ENCODE data around the gene CDH6.
"Not testable (repeated sequence)": the region's sequence is repeated elsewhere in the genome, so short reads cannot be mapped to it uniquely, and the experiment has no call there.

Gene CDH6

GRCh38 chr5:31355337-31355736 is 161.9 kb downstream of the CDH6 start:
- DNase-seq, result no peak
- in situ Hi-C loops (cut with HindIII; ENCODE audit: low pct_ligation_motif_present, low pct_unique_long_range_greater_than_20kb, low sequenced_read_pairs), result no loop called here

- in situ Hi-C loops (cut with HindIII; ENCODE audit: low pct_ligation_motif_present, low pct_unique_long_range_greater_than_20kb, low sequenced_read_pairs), result no loop called here
Observed at GRCh38 chr5:31357038-31357437, 163.6 kb downstream of the CDH6 start.

DNA sequence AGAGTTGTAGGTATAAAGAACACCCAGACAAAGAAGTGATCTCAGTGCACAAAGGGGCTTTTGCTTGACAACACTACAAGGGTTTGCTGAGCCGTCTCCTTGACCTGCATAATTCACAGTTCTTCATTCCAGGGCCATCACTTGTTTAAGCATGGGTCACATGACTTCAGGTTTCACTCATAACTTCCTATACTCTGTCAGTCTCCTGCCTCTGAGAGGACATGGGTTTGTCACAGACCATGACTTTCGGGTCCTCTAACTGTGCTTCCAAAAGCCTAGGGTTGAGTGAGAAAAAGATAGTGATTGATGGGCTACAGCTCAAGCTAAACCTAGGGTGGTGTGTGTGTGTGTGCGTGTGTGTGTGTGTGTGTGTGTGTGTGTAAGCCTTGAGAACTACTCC is 166.4 kb downstream of the CDH6 start:
- DNase-seq, result no peak
- in situ Hi-C loops (cut with HindIII; ENCODE audit: low pct_ligation_motif_present, low pct_unique_long_range_greater_than_20kb, low sequenced_read_pairs), result no loop called here

More at GRCh38 chr5:31357038-31357437, 163.6 kb downstream of the CDH6 start:
- no peak for DNase-seq

DNA sequence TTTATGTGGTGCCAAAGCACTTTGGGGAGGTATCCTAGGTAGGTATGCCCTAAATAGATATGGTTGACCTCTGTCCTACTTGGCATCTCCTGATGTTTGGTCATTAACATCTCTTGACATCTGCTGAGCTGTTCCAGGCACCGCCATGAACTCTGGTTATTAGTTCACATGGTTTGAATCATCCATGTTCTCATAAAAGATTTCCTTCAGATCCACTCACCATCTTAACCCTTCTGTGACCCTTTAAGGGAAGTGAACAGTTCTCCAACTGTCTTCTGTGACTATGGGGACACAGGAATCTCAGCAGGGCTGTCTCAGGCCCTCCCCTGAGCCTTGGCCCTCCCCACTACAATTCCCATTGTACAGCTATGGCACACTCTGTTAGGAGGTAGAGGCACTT is 167.7 kb downstream of the CDH6 start:
- DNase-seq, result no peak
- in situ Hi-C loops (cut with HindIII; ENCODE audit: low pct_ligation_motif_present, low pct_unique_long_range_greater_than_20kb, low sequenced_read_pairs), result no loop called here

- in situ Hi-C loops (cut with HindIII; ENCODE audit: low pct_ligation_motif_present, low pct_unique_long_range_greater_than_20kb, low sequenced_read_pairs); DNase-seq: not testable (repeated sequence)
Observed at GRCh38 chr5:31361704-31362528, 168.4 kb downstream of the CDH6 start.

DNA sequence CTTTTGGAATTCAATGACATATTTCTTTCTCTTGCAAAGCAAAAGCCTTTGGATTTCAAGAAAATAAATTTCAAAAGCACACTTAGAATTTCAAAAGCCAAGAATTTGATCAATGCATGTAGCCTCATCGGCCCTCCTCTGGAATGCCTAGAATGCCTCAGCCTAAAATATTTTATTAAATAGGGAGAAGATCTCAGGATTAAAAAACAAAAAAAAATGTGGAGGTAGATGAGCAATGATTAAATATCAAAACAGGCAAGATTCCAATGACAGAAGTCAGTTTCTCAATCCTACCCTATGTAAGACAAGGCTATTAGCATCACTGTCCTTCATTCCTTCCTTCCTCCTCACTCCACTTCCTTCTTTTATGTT is 169.0 kb downstream of the CDH6 start:
- DNase-seq, result no peak
- in situ Hi-C loops (cut with HindIII; ENCODE audit: low pct_ligation_motif_present, low pct_unique_long_range_greater_than_20kb, low sequenced_read_pairs), result no loop called here

GRCh38 chr5:31362931-31363568 is 169.6 kb downstream of the CDH6 start:
- in situ Hi-C loops (cut with HindIII; ENCODE audit: low pct_ligation_motif_present, low pct_unique_long_range_greater_than_20kb, low sequenced_read_pairs), result no loop called here
- DNase-seq, result no peak

DNA sequence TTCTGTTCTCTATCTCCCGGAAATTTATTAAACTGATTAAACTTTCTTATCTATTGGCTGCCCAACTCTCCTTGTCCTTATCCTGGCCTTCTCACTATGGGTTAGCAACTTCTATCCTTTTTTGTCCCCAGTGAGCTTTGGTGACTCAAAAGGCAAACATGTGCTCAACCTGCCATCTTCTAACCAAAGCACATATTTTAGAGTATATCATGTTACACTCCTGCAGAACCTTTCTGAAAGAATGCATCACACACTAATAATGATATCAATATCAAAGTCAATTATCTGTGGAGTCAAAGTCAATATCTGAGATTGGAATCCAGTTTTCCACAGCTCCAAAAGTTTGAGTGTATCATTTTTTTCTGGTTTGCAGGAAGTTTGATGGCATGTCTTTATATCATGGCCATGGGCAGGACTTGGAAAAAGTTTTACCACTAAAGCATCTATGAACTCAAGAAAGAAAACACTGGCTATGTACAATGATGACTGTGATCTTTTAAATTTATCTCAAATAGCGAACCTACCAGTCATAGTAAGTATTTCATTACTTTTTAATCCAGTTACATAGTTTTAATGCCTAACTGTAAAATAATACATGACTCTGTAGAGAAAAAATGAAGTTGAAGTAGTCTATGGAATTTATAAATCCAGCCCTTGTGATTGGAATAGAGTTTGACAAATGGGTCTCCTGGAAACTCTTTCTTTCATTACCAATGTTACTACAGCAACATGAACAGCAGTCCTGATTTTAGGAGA is 171.6 kb downstream of the CDH6 start:
- in situ Hi-C loops (cut with HindIII; ENCODE audit: low pct_ligation_motif_present, low pct_unique_long_range_greater_than_20kb, low sequenced_read_pairs), result no loop called here
- DNase-seq, result no peak

- DNase-seq, result no peak
- in situ Hi-C loops (cut with HindIII; ENCODE audit: low pct_ligation_motif_present, low pct_unique_long_range_greater_than_20kb, low sequenced_read_pairs), result no loop called here
Observed at GRCh38 chr5:31365776-31366175, 172.3 kb downstream of the CDH6 start.

DNA sequence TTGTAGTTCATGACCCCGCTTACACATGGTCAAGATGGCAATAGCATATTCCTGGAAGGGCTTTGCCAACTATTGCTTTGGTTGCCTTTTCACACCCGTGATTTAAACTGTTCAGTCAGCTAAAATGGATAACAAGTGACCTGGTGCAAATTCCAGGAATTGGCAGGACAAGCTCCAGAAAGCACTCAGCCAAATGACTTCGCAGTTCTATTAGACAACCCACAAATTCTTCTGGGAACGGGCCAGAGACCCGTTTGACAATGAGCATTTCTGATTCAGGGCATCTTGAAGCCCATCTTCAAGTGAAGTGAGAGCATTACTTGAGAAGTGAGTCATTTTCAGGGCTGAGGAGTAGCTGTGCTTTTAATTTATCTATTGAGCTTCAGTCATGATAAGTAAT is 173.5 kb downstream of the CDH6 start:
- in situ Hi-C loops (cut with HindIII; ENCODE audit: low pct_ligation_motif_present, low pct_unique_long_range_greater_than_20kb, low sequenced_read_pairs), result no loop called here
- no peak for DNase-seq

- no peak for DNase-seq
- in situ Hi-C loops (cut with HindIII; ENCODE audit: low pct_ligation_motif_present, low pct_unique_long_range_greater_than_20kb, low sequenced_read_pairs), result no loop called here
Observed at GRCh38 chr5:31372124-31372523, 178.6 kb downstream of the CDH6 start.

- no peak for DNase-seq
- in situ Hi-C loops (cut with HindIII; ENCODE audit: low pct_ligation_motif_present, low pct_unique_long_range_greater_than_20kb, low sequenced_read_pairs), result no loop called here
Observed at GRCh38 chr5:31375999-31376720, 182.7 kb downstream of the CDH6 start.

GRCh38 chr5:31377274-31377946 is 183.9 kb downstream of the CDH6 start:
- in situ Hi-C loops (cut with HindIII; ENCODE audit: low pct_ligation_motif_present, low pct_unique_long_range_greater_than_20kb, low sequenced_read_pairs), result no loop called here
- DNase-seq, result no peak

GRCh38 chr5:31378136-31378535 is 184.7 kb downstream of the CDH6 start:
- no peak for DNase-seq
- in situ Hi-C loops (cut with HindIII; ENCODE audit: low pct_ligation_motif_present, low pct_unique_long_range_greater_than_20kb, low sequenced_read_pairs), result no loop called here
